ENCODE measurements around the gene LENEP. TPM values are rescaled to one million over a fixed set of nuclear protein-coding genes. Genes with fewer than 3 reads are reported as not detected.

Gene LENEP
- total RNA-seq, 8 experiments from 2014 or later: 0.38 to 3.4 (median 1.3) TPM; not detected in 1

- peak; percentile 15 to 86 (median 80) for ATAC-seq (replicated peaks in 6 of 8)
- in situ Hi-C loops (cut with MboI; ENCODE audit: low pct_unique_long_range_greater_than_20kb in 2 of 9, low sequenced_read_pairs in 9 of 9, unreplicated experiment in 9 of 9): loop anchor here in 2 of 9 experiments (25.0 kb wide), 1 partner anchor 107 kb away; the partner anchor contains the start of genes ADAM15 (in 2 of the 2) and EFNA4 (in 2 of the 2)
- WGBS, 10 experiments: 0 to 14% (median 2%) methylated on average over 1 to 4 of the region's 4 CpGs
- Histone ChIP-seq H3K4me3 (peak overlapping the region; percentile 24 to 42 (median 34)), H3K27ac (peak overlapping the region; percentile 39 to 43), H3K4me1 (replicated peaks in 1 of 2) (peaks cover 24 to 32% of the 10 kb centered on the region in 2 donors)
These were observed 38.2 kb upstream of the LENEP start for GRCh38 chr1:154955039-154955717.

DNA sequence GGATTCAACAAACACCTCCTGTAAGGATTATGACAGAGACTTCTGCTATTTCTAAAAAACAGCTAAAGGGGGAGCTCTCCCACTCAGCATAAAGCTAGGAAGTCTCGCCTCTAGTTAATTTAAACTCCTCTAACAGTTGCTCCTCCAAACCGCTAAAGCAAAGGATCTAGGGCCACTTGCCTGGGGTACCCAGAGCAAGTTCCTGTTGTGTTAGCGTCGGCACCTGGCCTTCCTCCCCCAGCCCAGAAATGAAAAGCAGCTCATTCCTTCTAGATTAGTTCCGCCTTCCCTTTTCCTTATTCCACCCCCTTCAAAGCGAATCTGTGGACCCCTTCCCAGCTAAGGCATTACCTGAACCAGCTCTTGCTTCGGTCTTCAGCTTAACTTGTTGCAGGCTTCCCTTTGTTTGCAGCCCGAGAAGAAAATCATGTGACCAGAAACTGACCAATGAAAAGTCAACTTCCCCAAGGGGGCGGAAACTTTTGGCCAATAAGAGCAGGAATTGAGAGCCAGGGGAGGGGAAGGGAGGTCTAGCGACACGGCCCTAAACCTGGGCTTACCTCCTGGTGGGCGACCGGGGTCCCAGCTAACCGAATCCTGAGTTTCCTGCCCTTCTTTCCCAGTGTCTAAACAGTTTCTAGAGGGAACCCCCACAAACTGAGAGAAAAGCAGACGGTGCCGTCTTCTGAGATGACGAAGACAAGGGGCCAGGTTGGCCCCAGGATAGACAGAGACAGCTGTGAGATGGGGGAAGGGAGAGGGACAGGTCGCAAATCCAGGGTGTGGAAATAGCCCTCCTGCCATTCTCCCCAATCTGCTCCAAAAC, 37.5 kb upstream of the LENEP start, which contains the start of gene PBXIP1:
PBXIP1 (minus strand) TSS at position 382 of the 826 bp plus-strand sequence. CDS start 2,378 bp downstream, outside the sequence.
- Histone ChIP-seq H3K4me3 (peak within 1 kb of the TSS; percentile 24 to 42 (median 34)), H3K27ac (peak within 1 kb of the TSS; percentile 39 to 43), H3K4me1 (replicated peaks in 1 of 2) (peaks cover 32 to 36% of the 10 kb centered on the region in 2 donors)
- in situ Hi-C loops (cut with MboI; ENCODE audit: low pct_unique_long_range_greater_than_20kb in 2 of 9, low sequenced_read_pairs in 9 of 9, unreplicated experiment in 9 of 9): loop anchor here in 2 of 9 experiments (25.0 kb wide), 1 partner anchor 106 kb away; the partner anchor contains the start of genes ADAM15 (in 2 of the 2) and EFNA4 (in 2 of the 2)
- WGBS, 10 experiments: 0 to 5% (median 0%) methylated on average over 1 to 15 of the region's 18 CpGs
- peak; percentile 32 to 78 (median 64) for ATAC-seq (replicated peaks in 6 of 8)

GRCh38 chr1:154956544-154956941, 36.8 kb upstream of the LENEP start:
- no peak overlapping the region for H3K27ac ChIP-seq
- 0 to 33% (median 13%) methylated on average over 1 to 6 of the region's 6 CpGs; no CpG with 5 or more reads in 4 of the 10 experiments for WGBS, 10 experiments
- H3K4me1 ChIP-seq (replicated peaks in 1 of 2): peaks cover 32 to 36% of the 10 kb centered on the region in 2 donors
- peak overlapping the region in 2 of 5 donors; percentile 38 to 42 for H3K4me3 ChIP-seq
- ATAC-seq (replicated peaks in 6 of 8): peak in 1 of 8 experiments; percentile 1
- in situ Hi-C loops (cut with MboI; ENCODE audit: low pct_unique_long_range_greater_than_20kb in 2 of 9, low sequenced_read_pairs in 9 of 9, unreplicated experiment in 9 of 9): loop anchor here in 2 of 9 experiments (25.0 kb wide), 1 partner anchor 106 kb away; the partner anchor contains the start of genes ADAM15 (in 2 of the 2) and EFNA4 (in 2 of the 2)

GRCh38 chr1:154957091-154957657, 36.2 kb upstream of the LENEP start:
- in situ Hi-C loops (cut with MboI; ENCODE audit: low pct_unique_long_range_greater_than_20kb in 2 of 9, low sequenced_read_pairs in 9 of 9, unreplicated experiment in 9 of 9): loop anchor here in 2 of 9 experiments (25.0 kb wide), 1 partner anchor 105 kb away; the partner anchor contains the start of genes ADAM15 (in 2 of the 2) and EFNA4 (in 2 of the 2)
- Histone ChIP-seq H3K27ac (no peak overlapping the region), H3K4me3 (no peak overlapping the region), H3K4me1 (replicated peaks in 1 of 2) (peaks cover 32 to 36% of the 10 kb centered on the region in 2 donors)
- ATAC-seq (replicated peaks in 6 of 8): no peak
- 0 to 56% (median 42%) methylated on average over 1 to 8 of the region's 9 CpGs; no CpG with 5 or more reads in 4 of the 10 experiments for WGBS, 10 experiments

DNA sequence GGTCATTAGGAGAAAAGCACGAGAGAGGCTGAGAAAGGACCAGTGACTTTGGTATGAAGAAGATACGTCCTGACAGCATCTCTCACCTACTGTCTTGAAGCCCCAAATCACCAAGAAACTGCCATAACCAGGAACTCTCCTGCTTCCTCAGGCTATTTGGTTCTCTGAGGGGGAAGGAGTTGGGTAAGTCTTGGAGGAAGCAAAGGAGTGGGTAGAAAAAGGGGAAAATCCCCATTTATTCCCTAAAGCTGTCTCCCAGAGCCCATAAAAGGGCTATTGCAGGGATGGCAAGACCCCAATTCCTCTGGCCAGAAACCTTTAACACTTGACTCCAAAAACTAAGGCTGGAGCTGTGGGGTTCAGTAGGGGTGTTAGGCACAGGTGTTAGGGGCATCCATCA, 35.4 kb upstream of the LENEP start:
- no peak overlapping the region for H3K4me3 ChIP-seq
- 50 to 92% (median 79%) methylated on average over 1 to 2 of the region's 2 CpGs; no CpG with 5 or more reads in 2 of the 10 experiments for WGBS, 10 experiments
- in situ Hi-C loops (cut with MboI; ENCODE audit: low pct_unique_long_range_greater_than_20kb in 2 of 9, low sequenced_read_pairs in 9 of 9, unreplicated experiment in 9 of 9): loop anchor here in 2 of 9 experiments (25.0 kb wide), 1 partner anchor 104 kb away; the partner anchor contains the start of genes ADAM15 (in 2 of the 2) and EFNA4 (in 2 of the 2)

DNA sequence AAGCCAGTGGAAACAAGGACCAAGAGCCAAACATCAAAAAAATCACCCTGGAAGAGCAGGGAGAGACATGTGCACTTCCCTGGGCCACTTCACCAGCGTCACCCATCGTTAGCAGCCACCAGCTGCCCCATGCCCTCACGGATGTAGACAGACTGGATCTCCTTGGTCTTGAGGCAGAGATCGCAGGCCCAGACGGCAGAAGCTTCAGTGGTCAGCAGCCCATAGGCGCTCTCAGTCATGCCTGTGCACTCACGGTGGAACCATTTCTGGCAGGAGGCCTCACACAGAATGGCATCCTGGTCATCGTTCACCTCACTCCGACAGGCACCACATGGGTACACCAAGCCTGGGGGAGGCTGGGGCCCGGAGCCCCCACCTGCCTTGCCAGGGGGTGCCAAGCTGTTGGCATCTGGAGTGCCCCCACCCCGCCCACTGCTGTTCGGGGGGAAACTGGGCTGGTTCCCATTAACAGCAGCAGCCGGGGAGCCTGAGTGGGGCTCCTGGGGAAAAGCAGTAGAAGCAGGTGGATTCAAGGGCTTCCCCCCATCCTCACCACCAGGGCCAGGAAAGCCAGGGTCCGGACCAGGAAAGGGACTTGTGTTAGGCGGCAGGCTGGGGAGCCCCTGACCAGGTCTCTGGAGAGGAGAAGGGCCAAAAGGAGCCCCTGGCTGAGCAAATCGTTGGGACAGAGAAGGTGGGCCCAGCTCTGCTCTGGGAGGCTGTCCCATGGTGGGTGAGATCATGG, 34.5 kb upstream of the LENEP start:
- in situ Hi-C loops (cut with MboI; ENCODE audit: low pct_unique_long_range_greater_than_20kb in 2 of 9, low sequenced_read_pairs in 9 of 9, unreplicated experiment in 9 of 9): loop anchor here in 2 of 9 experiments (25.0 kb wide), 1 partner anchor 103 kb away; the partner anchor contains the start of genes ADAM15 (in 2 of the 2) and EFNA4 (in 2 of the 2)
- Histone ChIP-seq H3K4me3 (no peak overlapping the region), H3K4me1 (replicated peaks in 1 of 2) (peaks cover 32 to 39% of the 10 kb centered on the region in 2 donors), H3K27ac (no peak overlapping the region)
- 86 to 100% (median 95%) methylated on average over 2 to 9 of the region's 16 CpGs; no CpG with 5 or more reads in 5 of the 10 experiments for WGBS, 10 experiments
- ATAC-seq (replicated peaks in 6 of 8): no peak

More for the DNA sequence above, 35.4 kb upstream of the LENEP start:
- H3K4me1 ChIP-seq (replicated peaks in 1 of 2): peaks cover 37 to 38% of the 10 kb centered on the region in 2 donors
- ATAC-seq (replicated peaks in 6 of 8): no peak
- H3K27ac ChIP-seq: no peak overlapping the region

DNA sequence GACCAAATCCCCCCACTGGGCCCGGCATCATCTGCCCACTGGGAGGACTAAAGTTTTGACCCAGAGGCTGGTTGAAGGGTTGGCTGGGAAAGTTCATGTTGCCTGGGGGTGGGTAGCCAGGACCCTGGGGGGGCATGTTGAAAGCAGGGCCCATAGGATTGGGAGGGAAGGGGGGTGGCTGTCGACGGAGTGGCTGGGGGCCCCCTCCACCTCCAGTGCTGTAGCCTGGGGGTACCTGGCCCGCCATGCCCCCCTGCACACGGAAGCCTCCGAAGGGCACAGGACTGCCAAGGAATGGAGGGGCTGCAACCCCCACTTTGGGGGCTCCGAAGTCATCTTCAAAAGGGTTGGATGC, 34.0 kb upstream of the LENEP start:
- peaks cover 26 to 34% of the 10 kb centered on the region in 2 donors for H3K4me1 ChIP-seq (replicated peaks in 1 of 2)
- 100% methylated on average over 1 of the region's 7 CpGs; no CpG with 5 or more reads in 8 of the 10 experiments for WGBS, 10 experiments
- no peak overlapping the region for H3K27ac ChIP-seq
- in situ Hi-C loops (cut with MboI; ENCODE audit: low pct_unique_long_range_greater_than_20kb in 2 of 9, low sequenced_read_pairs in 9 of 9, unreplicated experiment in 9 of 9): loop anchor here in 2 of 9 experiments (25.0 kb wide), 1 partner anchor 103 kb away; the partner anchor contains the start of genes ADAM15 (in 2 of the 2) and EFNA4 (in 2 of the 2)
- ATAC-seq (replicated peaks in 6 of 8): no peak
- no peak overlapping the region for H3K4me3 ChIP-seq

GRCh38 chr1:154960446-154961136, 32.8 kb upstream of the LENEP start:
- H3K4me1 ChIP-seq (replicated peaks in 1 of 2): peaks cover 16 to 22% of the 10 kb centered on the region in 2 donors
- H3K4me3 ChIP-seq: peak overlapping the region; percentile 92 to 98 (median 93)
- no peak for ATAC-seq (replicated peaks in 6 of 8)
- WGBS, 10 experiments: 29 to 76% (median 55%) methylated on average over 2 to 10 of the region's 10 CpGs
- in situ Hi-C loops (cut with MboI; ENCODE audit: low pct_unique_long_range_greater_than_20kb in 2 of 9, low sequenced_read_pairs in 9 of 9, unreplicated experiment in 9 of 9): loop anchor here in 2 of 9 experiments (25.0 kb wide), 1 partner anchor 102 kb away; the partner anchor contains the start of genes ADAM15 (in 2 of the 2) and EFNA4 (in 2 of the 2)
- no peak overlapping the region for H3K27ac ChIP-seq

GRCh38 chr1:154961207-154962155, 31.9 kb upstream of the LENEP start, which contains the start of gene PYGO2:
Gene PYGO2, minus strand, starts transcription at chr1:154961782. Its CDS starts 206 bp downstream, at chr1:154961576.
- peak; percentile 52 to 89 (median 86) for ATAC-seq (replicated peaks in 6 of 8)
- WGBS, 10 experiments: 0 to 20% (median 1%) methylated on average over 1 to 30 of the region's 93 CpGs; no CpG with 5 or more reads in 2 of the 10 experiments
- Histone ChIP-seq H3K27ac (peak within 1 kb of the TSS; percentile 100), H3K4me1 (replicated peaks in 1 of 2) (peaks cover 13 to 22% of the 10 kb centered on the region in 2 donors), H3K4me3 (peak within 1 kb of the TSS; percentile 92 to 98 (median 93))
- in situ Hi-C loops (cut with MboI; ENCODE audit: low pct_unique_long_range_greater_than_20kb in 2 of 9, low sequenced_read_pairs in 9 of 9, unreplicated experiment in 9 of 9): loop anchor here in 2 of 9 experiments (25.0 kb wide), 1 partner anchor 101 kb away; the partner anchor contains the start of genes ADAM15 (in 2 of the 2) and EFNA4 (in 2 of the 2)
